ENCODE data around the gene THADA. TPM values are rescaled to one million over a fixed set of nuclear protein-coding genes. Genes with fewer than 3 reads are reported as not detected.
A peak's percentile ranks its signal among the peaks of the same experiment; 100 is the strongest.

The THADA gene
- total RNA-seq, 1 donor from 2014 or later, result 32.9 TPM

- H3K36me3 ChIP-seq, result no peaks in the 10 kb centered on the region
- DNase-seq (no peak), ATAC-seq (no peak)
- no peaks in the 10 kb centered on the region for H3K9me3 ChIP-seq
- no peaks in the 10 kb centered on the region for H3K27me3 ChIP-seq
- TF ChIP-seq CTCF (IDR thresholded peaks at IDR 0.05), result no peak
- intact Hi-C loops (cut with DNase I), result loop anchor here (5.0 to 10.0 kb wide), 3 partner anchors 247 to 535 kb away; no protein-coding TSS in a partner anchor
- no peak overlapping the region for H3K27ac ChIP-seq
- peaks cover 22% of the 10 kb centered on the region for H3K4me1 ChIP-seq
- no peak overlapping the region for H3K4me3 ChIP-seq
Measured at GRCh38 chr2:43481927-43482542, 113.8 kb downstream of the THADA start.

GRCh38 chr2:43480874-43481273, 115.0 kb downstream of the THADA start:
- H3K4me1 ChIP-seq, result peaks cover 18% of the 10 kb centered on the region

GRCh38 chr2:43478412-43479086, 117.3 kb downstream of the THADA start:
- H3K4me1 ChIP-seq, result peaks cover 12% of the 10 kb centered on the region
- H3K4me3 ChIP-seq, result no peak overlapping the region
- H3K36me3 ChIP-seq, result no peaks in the 10 kb centered on the region
- no peak for TF ChIP-seq CTCF (IDR thresholded peaks at IDR 0.05)
- ATAC-seq (peak; percentile 55), DNase-seq (no peak)
- no peaks in the 10 kb centered on the region for H3K27me3 ChIP-seq
- intact Hi-C loops (cut with DNase I), result no loop called here
- H3K9me3 ChIP-seq, result no peaks in the 10 kb centered on the region
- H3K27ac ChIP-seq, result no peak overlapping the region

More at GRCh38 chr2:43480874-43481273, 115.0 kb downstream of the THADA start:
- H3K27ac ChIP-seq, result no peak overlapping the region
- DNase-seq (no peak), ATAC-seq (no peak)
- no peaks in the 10 kb centered on the region for H3K27me3 ChIP-seq
- intact Hi-C loops (cut with DNase I), result loop anchor here (5.0 to 10.0 kb wide), 3 partner anchors 246 to 534 kb away; no protein-coding TSS in a partner anchor
- H3K36me3 ChIP-seq, result no peaks in the 10 kb centered on the region
- no peak for TF ChIP-seq CTCF (IDR thresholded peaks at IDR 0.05)
- no peak overlapping the region for H3K4me3 ChIP-seq
- no peaks in the 10 kb centered on the region for H3K9me3 ChIP-seq

- intact Hi-C loops (cut with DNase I), result no loop called here
- H3K27ac ChIP-seq, result no peak overlapping the region
Measured at GRCh38 chr2:43475922-43476321, 119.9 kb downstream of the THADA start.

GRCh38 chr2:43475137-43475846, 120.5 kb downstream of the THADA start:
- intact Hi-C loops (cut with DNase I), result no loop called here
- no peak for DNase-seq
- Histone ChIP-seq H3K9me3 (no peaks in the 10 kb centered on the region), H3K27me3 (no peaks in the 10 kb centered on the region), H3K36me3 (no peaks in the 10 kb centered on the region), H3K27ac (no peak overlapping the region), H3K4me1 (no peaks in the 10 kb centered on the region), H3K4me3 (no peak overlapping the region)
- no peak for ATAC-seq
- no peak for TF ChIP-seq CTCF (IDR thresholded peaks at IDR 0.05)

More at GRCh38 chr2:43475922-43476321, 119.9 kb downstream of the THADA start:
- no peak for TF ChIP-seq CTCF (IDR thresholded peaks at IDR 0.05)
- no peak for DNase-seq
- Histone ChIP-seq H3K4me1 (no peaks in the 10 kb centered on the region), H3K4me3 (no peak overlapping the region), H3K36me3 (no peaks in the 10 kb centered on the region), H3K9me3 (no peaks in the 10 kb centered on the region), H3K27me3 (no peaks in the 10 kb centered on the region)
- no peak for ATAC-seq
